Left renal pelvis (tissue), 4 donors: ENCODE measurements around the gene ZNF827. TPM values are rescaled to one million over a fixed set of nuclear protein-coding genes. Genes with fewer than 3 reads are reported as not detected.

Source experiments
- DNase-seq, 4 donors: peaks; one replicate each; pipeline ENCODE4 v3.0.0-alpha.2; 2013; ENCODE audit warnings: low read depth in 4 of 4, low spot score in 3 of 4
- polyA plus RNA-seq, 4 donors: library from polyadenylated mRNA; unstranded; fragments of 120-200 nt; gene quantifications; one replicate each; pipeline ENCODE4 v1.2.1, GENCODE V29; 2013; ENCODE audit not compliant: insufficient read length in 4 of 4

ZNF827 gene, protein sequence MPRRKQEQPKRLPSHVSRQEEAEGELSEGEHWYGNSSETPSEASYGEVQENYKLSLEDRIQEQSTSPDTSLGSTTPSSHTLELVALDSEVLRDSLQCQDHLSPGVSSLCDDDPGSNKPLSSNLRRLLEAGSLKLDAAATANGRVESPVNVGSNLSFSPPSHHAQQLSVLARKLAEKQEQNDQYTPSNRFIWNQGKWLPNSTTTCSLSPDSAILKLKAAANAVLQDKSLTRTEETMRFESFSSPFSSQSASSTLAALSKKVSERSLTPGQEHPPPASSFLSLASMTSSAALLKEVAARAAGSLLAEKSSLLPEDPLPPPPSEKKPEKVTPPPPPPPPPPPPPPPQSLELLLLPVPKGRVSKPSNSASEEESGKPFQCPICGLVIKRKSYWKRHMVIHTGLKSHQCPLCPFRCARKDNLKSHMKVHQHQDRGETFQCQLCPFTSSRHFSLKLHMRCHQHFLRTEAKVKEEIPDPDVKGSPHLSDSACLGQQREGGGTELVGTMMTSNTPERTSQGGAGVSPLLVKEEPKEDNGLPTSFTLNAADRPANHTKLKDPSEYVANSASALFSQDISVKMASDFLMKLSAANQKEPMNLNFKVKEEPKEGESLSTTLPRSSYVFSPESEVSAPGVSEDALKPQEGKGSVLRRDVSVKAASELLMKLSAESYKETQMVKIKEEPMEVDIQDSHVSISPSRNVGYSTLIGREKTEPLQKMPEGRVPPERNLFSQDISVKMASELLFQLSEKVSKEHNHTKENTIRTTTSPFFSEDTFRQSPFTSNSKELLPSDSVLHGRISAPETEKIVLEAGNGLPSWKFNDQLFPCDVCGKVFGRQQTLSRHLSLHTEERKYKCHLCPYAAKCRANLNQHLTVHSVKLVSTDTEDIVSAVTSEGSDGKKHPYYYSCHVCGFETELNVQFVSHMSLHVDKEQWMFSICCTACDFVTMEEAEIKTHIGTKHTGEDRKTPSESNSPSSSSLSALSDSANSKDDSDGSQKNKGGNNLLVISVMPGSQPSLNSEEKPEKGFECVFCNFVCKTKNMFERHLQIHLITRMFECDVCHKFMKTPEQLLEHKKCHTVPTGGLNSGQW
- polyA plus RNA-seq, result 10 to 100 TPM; 13.4 to 39.3 (median 32.5) TPM

DNA sequence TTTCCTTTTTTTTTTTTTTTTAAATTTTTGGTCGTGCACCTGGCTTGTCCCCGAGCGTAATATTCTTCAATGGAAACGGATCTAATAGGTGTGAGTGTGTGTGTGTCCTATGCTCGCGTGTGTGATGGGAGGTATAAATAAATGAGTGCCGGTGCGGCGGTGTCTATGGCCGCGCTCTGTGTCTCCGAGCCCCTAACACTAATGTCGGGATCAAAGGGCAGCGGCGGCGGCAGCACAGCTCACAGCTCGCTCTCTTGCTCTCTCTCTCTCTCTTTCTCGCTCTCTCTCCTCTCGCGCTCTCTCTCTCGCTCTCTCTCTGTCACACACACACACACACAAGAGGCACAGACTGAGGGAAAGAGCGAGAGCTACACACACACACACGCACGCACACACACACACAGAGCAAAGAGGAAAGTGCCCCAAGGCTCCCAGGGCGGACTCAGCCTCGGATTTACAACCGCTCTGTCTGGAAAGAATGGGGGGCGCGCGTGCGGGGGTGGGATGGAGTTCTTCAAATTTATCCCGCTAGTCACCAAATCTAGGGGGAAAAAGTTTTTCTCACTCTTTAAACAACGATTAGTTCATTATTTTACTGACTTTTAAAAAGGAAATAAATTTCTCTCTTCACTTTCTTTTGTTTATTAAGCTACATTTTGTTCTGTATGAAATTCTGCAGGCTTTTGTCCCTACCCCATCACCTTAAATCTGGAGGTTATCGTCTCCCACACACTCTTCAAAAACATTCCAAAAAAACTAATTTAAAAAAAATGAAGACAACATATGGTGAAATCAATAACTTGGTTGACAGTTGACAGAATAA lies at the start of gene ZNF827:
Gene ZNF827, minus strand, starts transcription at position 206 of the 823 bp plus-strand sequence. CDS start 416 bp downstream, outside the sequence.
- DNase-seq, result peak in 2 of 4 donors; percentile 65 to 69

DNA sequence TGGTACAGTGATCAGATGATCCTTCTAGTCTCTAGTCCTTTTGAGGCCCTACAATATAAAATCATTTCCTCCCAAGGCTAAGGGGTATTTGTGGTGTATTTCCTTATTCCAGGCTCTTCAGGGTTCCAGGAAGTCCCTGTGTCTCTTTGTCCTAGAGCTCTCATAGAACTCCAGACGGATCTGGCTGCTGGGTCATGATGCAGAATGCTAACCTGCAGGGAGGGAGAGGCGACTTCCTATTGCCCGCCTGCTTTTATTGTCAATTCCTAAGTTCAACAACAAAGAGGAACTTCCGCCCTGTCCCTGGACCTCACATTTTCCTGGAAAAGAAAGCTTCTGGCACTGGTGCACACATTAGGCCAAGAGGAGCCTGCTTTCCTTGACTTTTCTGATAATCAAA lies 45.9 kb upstream of the ZNF827 start:
- no peak for DNase-seq

DNA sequence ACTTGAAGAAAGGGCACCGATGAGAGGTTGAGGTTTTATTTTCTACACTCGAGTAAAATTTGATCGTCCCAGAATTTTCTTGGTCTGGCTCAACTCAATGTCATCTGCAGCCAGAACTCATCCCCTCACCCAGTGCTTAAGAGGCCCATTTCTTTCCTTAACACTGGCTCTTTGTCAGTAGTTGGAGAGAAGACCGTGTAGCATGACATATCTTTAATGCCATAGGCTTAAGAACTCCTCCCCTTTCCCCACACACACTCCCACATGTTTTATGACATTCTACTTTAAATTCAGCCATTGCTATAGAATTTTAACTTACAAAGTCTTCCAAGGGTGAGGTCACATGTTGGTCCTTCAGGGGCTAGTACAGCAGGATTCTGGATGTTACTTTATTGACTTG lies 44.2 kb upstream of the ZNF827 start:
- DNase-seq, result no peak

DNA sequence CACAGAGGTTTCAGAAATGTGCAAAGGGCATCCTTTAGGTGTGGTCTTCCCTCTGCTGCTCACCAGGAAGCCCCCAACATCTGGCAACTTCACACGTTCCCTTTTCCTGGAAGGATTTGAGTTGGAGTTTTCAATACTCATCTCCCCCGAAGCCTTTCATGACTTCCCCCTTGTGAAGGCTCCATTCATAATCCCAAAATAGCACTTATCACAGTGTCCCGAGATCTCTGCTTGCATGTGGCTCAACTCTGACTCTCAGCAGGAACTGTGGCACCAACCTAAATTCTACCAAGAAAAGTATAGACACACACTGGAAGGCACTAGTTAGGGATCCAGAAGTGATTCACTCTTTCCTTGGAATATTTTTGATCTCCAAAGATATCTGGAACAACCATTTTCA lies 40.5 kb upstream of the ZNF827 start:
- DNase-seq, result no peak

DNA sequence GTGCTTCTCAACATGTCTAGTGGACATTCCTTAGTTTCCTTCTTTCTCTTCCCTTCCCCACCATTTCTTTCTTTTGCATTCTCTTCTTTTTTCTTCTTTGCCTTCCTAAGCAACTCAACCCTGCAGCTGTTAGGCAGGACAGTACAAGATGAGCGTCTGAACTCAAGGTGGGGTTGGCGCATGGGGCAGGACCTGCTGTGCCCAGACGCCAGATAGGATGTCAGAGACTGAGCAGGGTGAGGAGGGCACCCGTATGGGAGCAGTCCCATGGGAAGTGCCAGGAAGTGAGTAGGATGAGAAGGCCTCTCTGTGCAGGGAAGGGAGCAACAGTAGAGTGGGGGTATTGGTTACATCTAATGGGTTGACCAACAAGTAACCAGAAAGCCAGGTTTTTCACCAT lies 38.1 kb upstream of the ZNF827 start:
- DNase-seq, result no peak

DNA sequence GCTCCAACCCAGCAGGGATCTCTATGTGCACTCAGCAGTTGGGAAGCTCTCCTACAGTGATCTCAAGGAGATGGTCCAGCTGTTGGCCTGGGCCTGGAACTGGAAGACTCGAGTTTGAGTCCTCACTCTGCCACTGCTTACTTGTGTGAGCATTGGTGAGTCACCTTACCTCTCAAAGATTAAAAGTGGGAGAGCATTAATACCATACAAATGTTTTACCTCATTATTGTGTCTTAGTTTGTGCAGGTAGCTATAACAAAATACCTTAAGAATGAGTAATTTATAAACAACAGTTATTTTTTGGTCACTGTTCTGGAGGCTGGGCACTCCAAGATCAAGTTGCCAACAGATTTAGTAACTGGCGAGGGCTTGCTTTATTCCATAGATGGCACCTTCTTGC lies 21.4 kb upstream of the ZNF827 start:
- DNase-seq, result no peak

DNA sequence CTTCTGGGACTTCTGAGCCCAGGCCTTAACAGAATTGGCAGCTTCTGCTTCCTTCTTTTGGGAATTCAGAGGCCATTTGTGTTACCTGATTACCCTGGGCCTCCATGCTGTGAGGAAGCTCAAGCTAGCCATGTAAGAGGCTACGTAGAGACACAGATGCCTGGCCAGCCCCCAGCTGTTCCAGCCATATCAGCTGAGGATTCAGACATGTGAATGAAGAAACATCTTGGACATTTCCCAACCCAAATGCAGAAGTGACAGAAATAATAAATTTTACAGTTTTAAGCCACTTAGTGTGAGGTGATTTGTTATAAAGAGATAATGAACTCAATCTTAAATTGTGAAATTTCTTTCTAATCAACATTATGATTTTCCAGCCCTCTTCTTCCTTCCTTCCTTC lies 18.7 kb upstream of the ZNF827 start:
- no peak for DNase-seq

DNA sequence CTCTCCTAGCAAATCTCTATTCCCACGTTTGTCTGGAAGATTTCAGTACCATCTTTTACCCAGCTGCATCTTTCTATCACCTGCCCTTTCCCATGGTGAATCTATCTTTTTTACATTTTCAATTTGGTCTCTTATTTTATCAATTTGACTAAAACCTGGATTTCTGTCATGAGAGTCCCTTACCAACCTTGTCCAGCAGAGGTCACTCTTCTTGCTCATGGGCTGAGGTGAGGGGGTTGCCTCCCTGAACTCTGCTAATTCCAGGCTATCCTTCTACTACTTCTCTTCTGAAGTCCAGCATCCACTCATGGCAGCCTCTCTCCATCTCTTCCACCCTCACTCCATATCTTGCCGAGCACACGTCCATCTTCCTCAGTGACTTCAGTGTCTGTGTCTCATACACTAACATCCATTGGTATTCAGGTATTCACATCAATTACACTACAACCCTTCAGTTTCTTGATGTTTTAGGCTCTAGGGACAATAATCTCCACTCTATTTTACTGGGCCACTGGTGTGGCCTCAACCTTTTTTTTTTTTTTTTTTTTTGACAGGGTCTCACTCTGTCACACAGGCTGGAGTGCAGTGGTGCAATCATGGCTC lies 17.8 kb upstream of the ZNF827 start:
- DNase-seq, result no peak

DNA sequence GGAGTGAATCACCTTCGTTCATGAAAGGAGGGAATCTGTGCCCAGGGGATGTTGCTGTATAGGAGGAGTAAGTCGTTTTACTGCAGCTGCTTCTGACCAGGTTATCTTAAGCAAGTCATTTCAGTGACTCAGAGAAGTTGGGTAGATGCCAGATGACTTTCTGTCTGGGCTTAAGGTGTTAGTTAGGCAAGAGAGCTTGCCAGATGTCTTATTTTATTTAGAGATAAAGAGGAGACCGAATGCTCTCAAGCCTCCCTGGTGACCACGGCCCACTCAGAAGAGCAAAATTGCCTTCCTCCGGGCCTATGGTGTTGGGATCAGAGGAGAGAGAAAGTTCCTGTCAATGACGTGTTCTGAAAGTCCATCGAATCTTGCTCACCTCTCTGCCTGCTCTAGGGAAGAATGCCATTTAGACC lies 16.3 kb upstream of the ZNF827 start:
- no peak for DNase-seq

DNA sequence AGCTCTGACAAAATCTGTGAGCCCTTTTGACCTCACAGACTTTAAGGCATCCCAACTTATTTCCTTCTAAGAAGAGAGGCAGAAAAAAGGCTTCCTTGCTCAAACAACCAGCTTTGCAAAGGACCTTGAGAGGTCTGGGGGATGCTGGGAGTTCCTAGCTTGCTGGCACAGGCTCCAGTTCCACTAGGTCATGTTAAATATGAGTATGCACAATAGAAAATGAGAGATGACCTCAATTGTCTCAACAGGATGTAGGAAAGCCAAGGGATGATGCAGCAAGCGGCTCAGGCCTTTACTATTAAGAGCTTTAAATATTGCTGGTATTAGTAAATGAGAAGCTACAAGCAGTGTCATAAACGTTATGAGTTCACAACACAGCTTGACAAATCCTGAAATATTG lies 13.3 kb upstream of the ZNF827 start:
- no peak for DNase-seq

DNA sequence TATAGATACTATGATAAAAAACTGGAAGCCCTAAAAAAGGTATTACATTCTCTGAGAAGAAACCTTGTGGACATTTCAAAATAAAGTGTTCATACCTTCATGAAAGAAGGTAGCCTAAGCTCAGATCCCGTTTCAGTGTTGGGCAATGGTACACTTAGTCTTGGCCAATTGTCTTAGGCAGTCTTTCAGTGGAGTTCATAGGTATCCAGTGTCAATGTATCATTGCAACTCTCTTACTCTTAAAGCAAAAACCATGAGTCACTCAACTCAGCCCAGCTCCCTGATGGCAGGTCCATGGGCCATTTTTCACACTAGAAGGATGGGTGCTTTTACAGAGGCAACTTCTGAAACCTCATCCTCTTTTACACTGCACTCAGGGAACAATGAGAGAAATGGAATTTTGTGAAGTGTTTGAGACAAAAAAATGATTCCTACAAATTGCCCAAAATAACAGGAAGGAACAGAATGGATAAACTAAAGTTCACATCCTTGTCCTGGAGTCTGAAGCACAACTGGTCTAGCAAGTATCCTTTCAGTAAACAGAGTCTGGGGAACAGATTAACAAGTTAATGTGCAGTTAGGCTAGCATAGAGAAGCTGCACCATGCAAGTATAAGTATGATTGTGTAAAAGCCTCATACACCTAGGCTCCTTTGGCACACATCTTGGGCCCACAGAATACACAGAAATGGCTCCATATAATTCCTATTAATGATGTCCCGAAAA lies 7.0 kb upstream of the ZNF827 start:
- DNase-seq, result no peak

DNA sequence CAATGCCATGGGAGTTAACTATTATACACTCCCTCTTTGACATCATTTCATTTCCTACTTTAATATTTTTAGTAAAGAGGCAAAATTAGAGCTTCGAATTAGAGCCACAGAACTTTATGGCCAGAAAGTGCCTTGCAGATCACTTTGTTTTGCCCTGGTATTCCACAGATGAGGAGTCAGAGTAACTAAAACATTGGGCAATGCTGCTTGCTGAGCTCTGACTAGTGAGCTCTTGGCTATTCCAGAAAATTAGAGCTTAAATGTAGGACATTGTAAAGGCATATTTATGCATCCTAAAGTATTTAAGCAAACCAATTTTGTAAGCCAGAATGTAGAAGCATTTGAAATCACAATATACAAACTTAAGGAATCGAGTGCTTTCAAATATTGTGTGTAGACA lies 6.3 kb upstream of the ZNF827 start:
- no peak for DNase-seq

DNA sequence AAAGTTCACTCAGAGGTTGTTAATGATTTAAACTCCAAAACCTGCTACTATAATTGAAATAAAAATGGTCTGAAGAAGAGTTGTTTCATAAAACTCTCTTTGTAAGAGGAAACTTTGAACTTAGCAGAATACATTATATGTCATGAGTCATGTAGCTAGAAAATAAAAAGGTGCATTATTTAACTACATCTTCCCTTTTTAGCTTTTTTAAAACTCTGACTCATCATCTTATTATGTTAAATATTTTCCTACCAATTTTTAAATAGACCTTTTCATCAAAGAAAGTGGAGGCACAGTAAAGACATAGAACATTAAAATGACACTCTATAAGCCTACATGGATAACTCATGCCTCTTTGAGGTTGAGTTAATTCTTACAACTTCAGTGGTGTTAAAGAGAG lies 1.2 kb upstream of the ZNF827 start:
- DNase-seq, result no peak

DNA sequence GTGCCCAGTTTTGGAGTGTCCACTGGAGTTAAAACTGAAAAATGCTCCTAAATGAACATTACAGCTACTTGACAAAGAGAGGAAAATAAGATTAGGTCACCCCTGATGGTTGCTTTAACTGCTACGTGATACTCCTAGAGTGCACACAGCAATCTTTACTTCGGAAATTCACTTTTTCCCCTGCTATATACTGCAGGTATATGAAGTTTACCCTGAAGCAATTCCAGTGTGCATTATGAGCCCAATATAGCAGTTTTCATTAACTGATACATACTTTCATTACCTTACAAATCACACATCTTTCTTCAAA lies 773 bp upstream of the ZNF827 start:
- no peak for DNase-seq

DNA sequence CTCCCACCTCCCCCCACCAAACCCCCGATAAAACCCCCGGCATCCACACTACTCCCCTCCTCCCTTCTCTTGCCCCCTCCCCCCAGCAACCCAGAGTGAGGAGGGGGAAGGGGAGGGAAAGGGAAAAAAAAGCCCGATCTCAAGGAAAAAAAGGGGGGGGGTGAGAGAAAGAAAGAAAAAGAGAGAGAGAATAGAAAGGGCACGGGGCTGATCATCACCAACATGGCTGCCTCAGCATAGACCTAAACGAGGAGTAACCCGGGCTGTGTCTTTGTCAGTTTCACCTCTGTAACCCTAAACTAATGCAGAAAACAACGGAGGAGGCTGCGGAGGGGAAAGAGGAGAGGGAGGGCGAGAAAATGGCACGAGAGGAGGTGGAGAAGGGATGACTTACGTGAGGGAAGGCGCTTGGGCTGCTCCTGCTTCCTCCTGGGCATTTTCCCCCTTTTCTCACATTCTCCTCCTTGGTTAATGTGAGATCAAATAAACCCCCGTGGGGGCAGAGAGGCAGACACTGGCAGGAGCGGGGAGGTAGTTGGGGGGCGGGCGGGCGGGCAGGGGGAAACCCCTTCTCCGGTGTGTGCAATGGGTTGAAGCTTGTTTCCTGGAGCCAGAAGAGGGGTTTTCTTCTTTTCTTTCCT lies 532 bp downstream of the ZNF827 start:
- DNase-seq, result no peak

DNA sequence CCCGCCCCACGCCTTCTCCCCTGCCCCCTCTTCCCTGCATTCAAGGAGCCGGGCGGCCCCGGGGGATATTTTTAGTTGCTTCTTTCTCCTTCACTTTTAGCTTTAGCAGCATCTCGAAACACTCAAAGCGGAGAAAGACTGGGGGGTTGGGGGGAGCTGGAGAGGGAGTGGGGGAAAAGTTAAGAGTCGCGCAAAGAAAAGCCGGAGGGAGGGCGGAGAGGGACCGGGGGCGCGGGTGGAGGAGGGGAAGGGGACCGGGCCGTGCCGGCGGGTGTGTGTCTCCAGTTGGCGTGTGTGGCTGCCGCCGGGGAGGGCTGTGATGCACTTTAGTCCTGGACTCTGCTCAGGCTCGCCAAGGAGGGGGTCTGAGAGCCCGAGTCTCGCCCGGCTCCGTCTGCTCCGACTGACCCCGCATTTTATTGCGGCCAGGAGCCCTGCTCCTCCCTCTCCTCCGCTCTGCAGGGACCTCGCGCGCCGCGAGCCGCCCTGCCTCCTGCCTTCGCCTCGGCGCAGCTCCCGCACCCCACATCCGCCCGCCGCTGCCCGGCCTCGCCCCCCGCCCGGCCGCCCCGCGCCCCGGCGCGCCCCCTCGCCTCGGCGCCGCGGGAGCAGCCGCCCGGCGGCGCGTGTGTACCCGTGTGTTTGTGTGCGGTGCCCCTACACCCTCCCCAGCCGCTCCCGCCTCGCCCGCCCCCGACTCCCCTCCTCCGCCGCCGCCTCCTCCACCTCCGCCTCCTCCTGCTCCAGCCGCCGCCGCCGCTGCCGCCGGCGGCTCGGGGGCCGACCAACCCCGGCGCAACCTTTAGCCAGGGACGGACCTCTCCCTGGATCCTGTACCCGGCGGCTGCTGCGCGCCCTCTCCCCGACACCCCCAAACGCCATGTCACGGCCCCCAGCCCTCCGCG lies 1.4 kb downstream of the ZNF827 start:
- DNase-seq, result peak in 1 of 4 donors; percentile 64

DNA sequence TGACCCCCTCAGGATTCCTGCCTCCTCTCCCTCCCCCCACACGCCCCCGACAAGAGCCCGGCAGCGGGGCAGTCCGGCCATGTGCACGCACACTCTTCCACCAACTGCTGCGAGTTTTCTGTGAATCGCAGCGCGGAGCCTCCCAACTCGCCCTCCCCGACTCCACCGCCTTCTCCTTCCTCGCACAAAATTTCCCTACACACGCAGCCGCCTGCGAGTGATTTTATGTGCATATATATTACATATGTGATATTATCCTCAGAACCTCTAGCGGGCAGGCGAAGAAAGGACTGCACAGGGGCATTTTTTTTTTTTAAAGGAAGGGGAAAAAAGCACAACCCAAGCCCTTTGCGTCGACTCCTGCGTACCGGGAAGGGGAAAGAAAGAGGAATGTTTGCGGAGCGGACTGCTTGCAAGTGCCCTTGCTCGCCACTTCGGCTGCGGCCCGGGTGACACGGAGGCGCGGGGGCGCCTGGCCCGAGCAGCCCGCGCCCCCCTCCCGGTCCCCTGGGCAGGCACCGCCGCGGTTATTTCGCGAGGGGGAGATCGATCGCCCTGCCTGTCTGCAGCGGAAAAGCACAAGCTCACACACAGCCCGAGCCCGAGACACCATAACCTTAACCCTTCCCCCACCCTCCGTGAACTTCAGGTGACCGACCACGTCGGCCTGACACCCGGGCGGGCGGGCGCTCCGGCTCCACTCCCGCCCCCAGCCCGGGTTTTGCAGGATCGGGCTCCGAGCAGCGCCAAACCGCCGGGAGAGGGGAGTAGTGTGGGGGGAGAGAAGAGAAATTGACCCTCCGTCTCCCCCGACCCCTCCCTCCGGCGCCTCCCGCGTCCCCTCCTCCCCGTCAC lies 2.3 kb downstream of the ZNF827 start:
- DNase-seq, result peak in 2 of 4 donors; percentile 76
